ENCODE results near the gene SEMA4C.

The SEMA4C gene

GRCh38 chr2:96817882-96818281, 52.0 kb downstream of the SEMA4C start:
- no peak for DNase-seq

GRCh38 chr2:96816836-96817702, 52.8 kb downstream of the SEMA4C start:
- DNase-seq, result no peak

- peak; percentile 94 for DNase-seq
Observed at GRCh38 chr2:96816127-96816835, 53.6 kb downstream of the SEMA4C start, which contains the start of gene CNNM3. Gene CNNM3 (plus strand): TSS chr2:96816268. CDS start chr2:96816278, 10 bp downstream.

GRCh38 chr2:96815326-96816126, 54.4 kb downstream of the SEMA4C start:
- DNase-seq, result no peak

- no peak for DNase-seq
Observed at GRCh38 chr2:96813656-96814055, 56.2 kb downstream of the SEMA4C start.

- no peak for DNase-seq
Observed at GRCh38 chr2:96811917-96812316, 58.0 kb downstream of the SEMA4C start.

- no peak for DNase-seq
Observed at GRCh38 chr2:96810783-96811192, 59.1 kb downstream of the SEMA4C start.

- no peak for DNase-seq
Observed at GRCh38 chr2:96809951-96810782, 59.7 kb downstream of the SEMA4C start.

Data from central memory CD4-positive, alpha-beta T cell (primary cell).